ENCODE measurements around the gene ADH7. TPM values are rescaled to one million over a fixed set of nuclear protein-coding genes. Genes with fewer than 3 reads are reported as not detected.

The ADH7 gene
- total and polyA plus RNA-seq, 2 of the 8 experiments (the other 6 are each of a cell fraction or from before 2014, with no cell fraction given): not detected

- TF ChIP-seq SIX5 (IDR thresholded peaks at IDR 0.05; ENCODE audit: low read depth, low read length) (no peak), RFX5 (IDR thresholded peaks at IDR 0.05; ENCODE audit: borderline replicate concordance, low read depth, low read length) (no peak), SP2 (IDR thresholded peaks at IDR 0.05; ENCODE audit: low read length) (no peak), TAF1 (IDR thresholded peaks at IDR 0.05; ENCODE audit: low read depth, low read length) (no peak), TEAD4 (IDR thresholded peaks at IDR 0.05; ENCODE audit: low read depth, low read length) (no peak)
Observed at GRCh38 chr4:99435154-99435553, at the start of gene ADH7 (continued).

Measured in H1 (cell line).